BJ (cell line): ENCODE measurements around the gene TMEM86A. TPM values are rescaled to one million over a fixed set of nuclear protein-coding genes. Genes with fewer than 3 reads are reported as not detected.

Source experiments
- CTCF ChIA-PET: fragments of 350-600 bp; formaldehyde crosslinking; extraction: SDS; loops from one replicate; lab custom pipeline; 2021; ENCODE audit warnings: antibody characterized with exemption, inconsistent platforms; lab: Yijun Ruan, JAX
- POLR2A ChIA-PET: fragments of 300-600 bp; sonication (Branson Sonifier 250); formaldehyde crosslinking; extraction: SDS; loops from one replicate; lab custom pipeline; 2021; ENCODE audit warnings: antibody characterized with exemption; lab: Charles Lee
- DNase-seq: peaks from one replicate; pipeline ENCODE4 v3.0.0-alpha.2; 2011; ENCODE audit warnings: low read depth
- H3K27me3 ChIP-seq: 2 replicates; pipeline ENCODE4 v1.6.0; 2011; ENCODE audit warnings: low read length; ENCODE audit not compliant: control insufficient read depth, insufficient read depth
- H3K36me3 ChIP-seq: 2 replicates; pipeline ENCODE4 v1.5.1; 2011; ENCODE audit warnings: low read length; ENCODE audit not compliant: control insufficient read depth, insufficient read depth
- H3K4me3 ChIP-seq: 2 replicates; pipeline ENCODE4 v1.5.1; 2011; ENCODE audit warnings: low read depth, mild to moderate bottlenecking, control low read depth, low read length
- CTCF ChIP-seq: IDR thresholded peaks from 2 replicates; pipeline ENCODE4 v1.5.1; 2011; ENCODE audit warnings: low read depth, mild to moderate bottlenecking, control low read depth, inconsistent platforms, low read length, moderate library complexity; ENCODE audit not compliant: insufficient read depth
- polyA plus RNA-seq: library from polyadenylated mRNA; depleted of rRNA; stranded (reverse); fragments of >200 nt; gene quantifications from 2 replicates; pipeline ENCODE4 v1.2.3, GENCODE V29; 2011

Gene TMEM86A
- polyA plus RNA-seq, 1 experiment: 0.71 TPM

- no peak for DNase-seq
- ChIA-PET POLR2A (no interaction called here), CTCF (interaction anchor here (0.6 to 2.4 kb wide), 16 partner anchors 9 to 612 kb away, joined by 3 to 12 read pairs (median 4); no protein-coding TSS in a partner anchor)
- no peaks in the 10 kb centered on the region for H3K27me3 ChIP-seq
- TF ChIP-seq CTCF: peak; percentile 93
- H3K4me3 ChIP-seq: no peak overlapping the region
- H3K36me3 ChIP-seq: no peaks in the 10 kb centered on the region
Observed at GRCh38 chr11:18727479-18728236, 29.1 kb downstream of the TMEM86A start.

- H3K36me3 ChIP-seq: no peaks in the 10 kb centered on the region
- ChIA-PET POLR2A (no interaction called here), CTCF (interaction anchor here (0.6 to 2.4 kb wide), 14 partner anchors 8 to 613 kb away, joined by 3 to 12 read pairs (median 6); no protein-coding TSS in a partner anchor)
- H3K4me3 ChIP-seq: no peak overlapping the region
- no peaks in the 10 kb centered on the region for H3K27me3 ChIP-seq
- no peak for TF ChIP-seq CTCF
- no peak for DNase-seq
Observed at GRCh38 chr11:18728658-18729057, 30.1 kb downstream of the TMEM86A start.

GRCh38 chr11:18729426-18729825, 30.8 kb downstream of the TMEM86A start:
- ChIA-PET CTCF (interaction anchor here (1.3 to 7.5 kb wide), 5 partner anchors 8 to 614 kb away, joined by 3 to 85 read pairs (median 8); no protein-coding TSS in a partner anchor), POLR2A (no interaction called here)
- no peak overlapping the region for H3K4me3 ChIP-seq
- DNase-seq: no peak
- no peak for TF ChIP-seq CTCF
- H3K36me3 ChIP-seq: no peaks in the 10 kb centered on the region
- no peaks in the 10 kb centered on the region for H3K27me3 ChIP-seq

- ChIA-PET POLR2A (no interaction called here), CTCF (interaction anchor here (1.7 to 7.5 kb wide), 4 partner anchors 8 to 486 kb away, joined by 5 to 85 read pairs (median 8); no protein-coding TSS in a partner anchor)
- Histone ChIP-seq H3K4me3 (no peak overlapping the region), H3K36me3 (no peaks in the 10 kb centered on the region), H3K27me3 (no peaks in the 10 kb centered on the region)
- TF ChIP-seq CTCF: no peak
- no peak for DNase-seq
Observed at GRCh38 chr11:18730020-18730419, 31.4 kb downstream of the TMEM86A start.

- no peak overlapping the region for H3K4me3 ChIP-seq
- ChIA-PET CTCF (interaction anchor here (0.5 to 7.5 kb wide), 20 partner anchors 9 to 1000 kb away, joined by 3 to 85 read pairs (median 5); partner anchors contain the start of gene SAAL1), POLR2A (no interaction called here)
- no peaks in the 10 kb centered on the region for H3K36me3 ChIP-seq
- TF ChIP-seq CTCF: no peak
- no peaks in the 10 kb centered on the region for H3K27me3 ChIP-seq
- no peak for DNase-seq
Observed at GRCh38 chr11:18731441-18731840, 32.9 kb downstream of the TMEM86A start.
